Motor neuron (in vitro differentiated cells): ENCODE measurements around the gene POLD3. TPM values are rescaled to one million over a fixed set of nuclear protein-coding genes. Genes with fewer than 3 reads are reported as not detected.
"Not testable (repeated sequence)": the region's sequence is repeated elsewhere in the genome, so short reads cannot be mapped to it uniquely, and the experiment has no call there.

Experiments
- ATAC-seq, 8 experiments: fragments of 200-7000 bp; cut with Tn5 transposase; replicated peaks in 6 of 8; 2 replicates each; pipeline ENCODE4 v1.8.0; 2021; ENCODE audit warnings: mild to moderate bottlenecking in 8 of 8, moderate library complexity in 8 of 8
- H3K27ac ChIP-seq, 2 donors: fragments of 250-450 bp; sonication (Bioruptor Pico); 2 replicates each; pipeline ENCODE4 v1.9.0; 2021; ENCODE audit warnings: antibody characterized with exemption in 2 of 2, mild to moderate bottlenecking in 2 of 2, moderate library complexity in 1 of 2
- H3K4me1 ChIP-seq, 2 donors: fragments of 250-450 bp; sonication (Bioruptor Pico); replicated peaks in 1 of 2; 2 replicates each; pipeline ENCODE4 v1.6.1; 2021; ENCODE audit warnings: antibody characterized with exemption in 2 of 2, mild to moderate bottlenecking in 2 of 2, moderate library complexity in 1 of 2
- H3K4me3 ChIP-seq, 5 donors: fragments of 250-450 bp; sonication (Bioruptor Pico); 2 replicates each; pipeline ENCODE4 v1.9.0; 2021; ENCODE audit warnings: antibody characterized with exemption in 5 of 5, mild to moderate bottlenecking in 5 of 5, moderate library complexity in 4 of 5
- WGBS, 10 experiments: fragments of 450-650 bp; shearing (Covaris generic); methylation state at CpG; one replicate each; pipeline ENCODE4 v1.0.0; 2022; 5-methylcytosine and 5-hydroxymethylcytosine counted together
- in situ Hi-C, 9 experiments: fragments of 400-800 bp; cut with MboI; loops; one replicate each; pipeline ENCODE4 v1.15.0; 2021; ENCODE audit warnings: low sequenced_read_pairs in 9 of 9, low pct_unique_long_range_greater_than_20kb in 2 of 9; ENCODE audit not compliant: unreplicated experiment in 9 of 9
- total RNA-seq, 8 experiments: library from RNA; unstranded; fragments of 300-600 nt; gene quantifications; 2 replicates each; pipeline versions ENCODE4 v1.2.3 to v1.2.4, GENCODE V29; 2022

POLD3 gene
- total RNA-seq, 8 experiments from 2014 or later, result 8.6 to 26.5 (median 15.5) TPM

- no peaks in the 10 kb centered on the region for H3K4me1 ChIP-seq
- 100% methylated on average over 1 to 4 of the region's 4 CpGs; no CpG with 5 or more reads in 5 of the 10 experiments for WGBS, 10 experiments
- no peak for ATAC-seq
- H3K4me3 ChIP-seq, result no peak overlapping the region
- H3K27ac ChIP-seq, result no peak overlapping the region
- in situ Hi-C loops, result no loop called here
These were observed 53.8 kb downstream of the POLD3 start for GRCh38 chr11:74646215-74646614.

GRCh38 chr11:74646954-74647353 is 54.6 kb downstream of the POLD3 start:
- no peak overlapping the region for H3K4me3 ChIP-seq
- in situ Hi-C loops, result no loop called here
- H3K4me1 ChIP-seq, result no peaks in the 10 kb centered on the region
- ATAC-seq, result no peak
- no peak overlapping the region for H3K27ac ChIP-seq
- WGBS, 10 experiments, result 76 to 100% (median 100%) methylated on average over 1 to 4 of the region's 7 CpGs; no CpG with 5 or more reads in 4 of the 10 experiments

GRCh38 chr11:74647404-74647803 is 55.0 kb downstream of the POLD3 start:
- ATAC-seq, result peak in 3 of 8 experiments; percentile 39 to 91 (median 56)
- Histone ChIP-seq H3K4me1 (no peaks in the 10 kb centered on the region), H3K4me3 (no peak overlapping the region), H3K27ac (no peak overlapping the region)
- in situ Hi-C loops, result no loop called here

GRCh38 chr11:74647831-74648230 is 55.4 kb downstream of the POLD3 start:
- ATAC-seq, result no peak
- in situ Hi-C loops, result no loop called here
- WGBS, 10 experiments, result 66 to 100% (median 97%) methylated on average over 2 to 3 of the region's 3 CpGs; no CpG with 5 or more reads in 1 of the 10 experiments
- Histone ChIP-seq H3K4me1 (no peaks in the 10 kb centered on the region), H3K27ac (no peak overlapping the region), H3K4me3 (no peak overlapping the region)

GRCh38 chr11:74648894-74649293 is 56.5 kb downstream of the POLD3 start:
- 92 to 100% (median 100%) methylated on average over 1 to 4 of the region's 4 CpGs; no CpG with 5 or more reads in 3 of the 10 experiments for WGBS, 10 experiments
- no peaks in the 10 kb centered on the region for H3K4me1 ChIP-seq
- no peak overlapping the region for H3K4me3 ChIP-seq
- in situ Hi-C loops, result no loop called here
- ATAC-seq, result no peak
- no peak overlapping the region for H3K27ac ChIP-seq

GRCh38 chr11:74650498-74650897 is 58.1 kb downstream of the POLD3 start:
- no peaks in the 10 kb centered on the region for H3K4me1 ChIP-seq
- H3K27ac ChIP-seq, result no peak overlapping the region
- peak in 2 of 8 experiments; percentile 42 to 46 for ATAC-seq
- in situ Hi-C loops, result no loop called here
- 67 to 92% (median 83%) methylated on average over 1 to 2 of the region's 2 CpGs; no CpG with 5 or more reads in 6 of the 10 experiments for WGBS, 10 experiments
- no peak overlapping the region for H3K4me3 ChIP-seq

- ATAC-seq, result no peak
- in situ Hi-C loops, result no loop called here
- WGBS, 10 experiments, result 90 to 100% (median 100%) methylated on average over 2 to 5 of the region's 5 CpGs; no CpG with 5 or more reads in 3 of the 10 experiments
These were observed 62.6 kb downstream of the POLD3 start for GRCh38 chr11:74654976-74655375.

GRCh38 chr11:74659124-74659523 is 66.7 kb downstream of the POLD3 start:
- ATAC-seq, H3K27ac ChIP-seq, in situ Hi-C loops, H3K4me3 ChIP-seq, H3K4me1 ChIP-seq: not testable (repeated sequence)
- WGBS, 10 experiments, result 0 to 100% (median 100%) methylated on average over 1 of the region's 4 CpGs; no CpG with 5 or more reads in 6 of the 10 experiments

More at GRCh38 chr11:74654976-74655375, 62.6 kb downstream of the POLD3 start:
- no peaks in the 10 kb centered on the region for H3K4me1 ChIP-seq
- no peak overlapping the region for H3K4me3 ChIP-seq
- no peak overlapping the region for H3K27ac ChIP-seq

- Histone ChIP-seq H3K4me3 (no peak overlapping the region), H3K4me1 (no peaks in the 10 kb centered on the region), H3K27ac (no peak overlapping the region)
- in situ Hi-C loops, result no loop called here
- WGBS, 10 experiments, result 67 to 100% (median 86%) methylated on average over 1 to 3 of the region's 4 CpGs; no CpG with 5 or more reads in 4 of the 10 experiments
- ATAC-seq, result no peak
These were observed 70.2 kb downstream of the POLD3 start for GRCh38 chr11:74662487-74663103.

GRCh38 chr11:74663315-74663714 is 70.9 kb downstream of the POLD3 start:
- in situ Hi-C loops, result no loop called here
- no peak for ATAC-seq
- Histone ChIP-seq H3K4me1 (no peaks in the 10 kb centered on the region), H3K4me3 (no peak overlapping the region), H3K27ac (no peak overlapping the region)
- 10 to 100% (median 80%) methylated on average over 1 of the region's 1 CpG for WGBS, 10 experiments

- in situ Hi-C loops, result no loop called here
- WGBS, 10 experiments, result 87 to 100% (median 100%) methylated on average over 2 to 8 of the region's 17 CpGs; no CpG with 5 or more reads in 3 of the 10 experiments
- ATAC-seq, result no peak
- no peak overlapping the region for H3K4me3 ChIP-seq
- H3K27ac ChIP-seq, result no peak overlapping the region
- H3K4me1 ChIP-seq, result no peaks in the 10 kb centered on the region
These were observed 77.1 kb downstream of the POLD3 start for GRCh38 chr11:74669211-74670160.

GRCh38 chr11:74670171-74670570 is 77.8 kb downstream of the POLD3 start:
- WGBS, 10 experiments, result 40 to 100% (median 88%) methylated on average over 1 to 4 of the region's 7 CpGs; no CpG with 5 or more reads in 3 of the 10 experiments
- no peak for ATAC-seq
- Histone ChIP-seq H3K4me1 (no peaks in the 10 kb centered on the region), H3K27ac (no peak overlapping the region), H3K4me3 (no peak overlapping the region)
- in situ Hi-C loops, result no loop called here

GRCh38 chr11:74671520-74672196 is 79.3 kb downstream of the POLD3 start:
- Histone ChIP-seq H3K27ac (no peak overlapping the region), H3K4me3 (no peak overlapping the region), H3K4me1 (no peaks in the 10 kb centered on the region)
- ATAC-seq, result no peak
- in situ Hi-C loops, result no loop called here
- 50 to 100% (median 80%) methylated on average over 1 to 6 of the region's 10 CpGs; no CpG with 5 or more reads in 1 of the 10 experiments for WGBS, 10 experiments
